Stomach (tissue), 4 donors: Measurements from ENCODE around the gene ZFP36L2.

Experiments used
- EP300 ChIP-seq: sonication (generic); formaldehyde crosslinking; IDR thresholded peaks from one replicate; pipeline ENCODE4 v1.6.1; 2017; ENCODE audit warnings: antibody characterized with exemption
- POLR2A ChIP-seq, 4 donors: fragments of 450-650 bp; IDR thresholded peaks; one replicate each; pipeline ENCODE4 v1.6.1; 2016; ENCODE audit warnings: antibody characterized with exemption in 4 of 4, control low read depth in 2 of 4, mild to moderate bottlenecking in 1 of 4, moderate library complexity in 1 of 4
- TF ChIP-seq, protein P1 (sequence below), 7 experiments: fragments of 450-650 bp in 4 of 7; fragments of 200-600 bp in 3 of 7; sonication (generic) in 3 of 7; IDR thresholded peaks; one replicate each; pipeline ENCODE4 v1.5.1; 2016 to 2019; ENCODE audit warnings: antibody characterized with exemption in 7 of 7, control low read depth in 2 of 7, mild to moderate bottlenecking in 1 of 7

GRCh38 chr2:43255296-43255910, 29.0 kb upstream of the ZFP36L2 start:
- TF ChIP-seq POLR2A (IDR thresholded peaks at IDR 0.05) (no peak), EP300 (no peak)
- TF ChIP-seq, protein P1, sequence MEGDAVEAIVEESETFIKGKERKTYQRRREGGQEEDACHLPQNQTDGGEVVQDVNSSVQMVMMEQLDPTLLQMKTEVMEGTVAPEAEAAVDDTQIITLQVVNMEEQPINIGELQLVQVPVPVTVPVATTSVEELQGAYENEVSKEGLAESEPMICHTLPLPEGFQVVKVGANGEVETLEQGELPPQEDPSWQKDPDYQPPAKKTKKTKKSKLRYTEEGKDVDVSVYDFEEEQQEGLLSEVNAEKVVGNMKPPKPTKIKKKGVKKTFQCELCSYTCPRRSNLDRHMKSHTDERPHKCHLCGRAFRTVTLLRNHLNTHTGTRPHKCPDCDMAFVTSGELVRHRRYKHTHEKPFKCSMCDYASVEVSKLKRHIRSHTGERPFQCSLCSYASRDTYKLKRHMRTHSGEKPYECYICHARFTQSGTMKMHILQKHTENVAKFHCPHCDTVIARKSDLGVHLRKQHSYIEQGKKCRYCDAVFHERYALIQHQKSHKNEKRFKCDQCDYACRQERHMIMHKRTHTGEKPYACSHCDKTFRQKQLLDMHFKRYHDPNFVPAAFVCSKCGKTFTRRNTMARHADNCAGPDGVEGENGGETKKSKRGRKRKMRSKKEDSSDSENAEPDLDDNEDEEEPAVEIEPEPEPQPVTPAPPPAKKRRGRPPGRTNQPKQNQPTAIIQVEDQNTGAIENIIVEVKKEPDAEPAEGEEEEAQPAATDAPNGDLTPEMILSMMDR (IDR thresholded peaks at IDR 0.05) = no peak
